GM19193 (cell line): ENCODE measurements around the gene TTC34.

Experiments
- POLR2A ChIP-seq: IDR thresholded peaks from 4 replicates; pipeline ENCODE4 v1.6.1; 2011; ENCODE audit not compliant: insufficient read depth, insufficient read length; ENCODE audit errors: extremely low read depth

The TTC34 gene

DNA sequence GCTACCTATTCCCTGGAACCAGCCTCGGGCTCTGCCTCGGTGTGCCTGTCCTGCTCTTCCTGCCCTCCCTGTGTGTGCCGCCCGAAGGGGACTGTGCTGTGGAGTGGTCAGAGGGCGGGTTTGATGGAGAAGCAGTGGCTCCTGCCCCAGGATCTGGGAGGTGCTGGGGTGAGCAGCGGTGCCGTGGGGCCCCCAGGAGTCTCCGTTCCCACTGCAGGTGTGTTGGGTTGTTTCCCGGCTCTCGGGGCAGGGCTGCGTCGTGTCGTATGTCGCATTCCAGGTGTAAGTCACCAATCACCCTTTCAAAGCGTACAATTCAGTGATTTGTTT is 32.6 kb upstream of the TTC34 start:
- TF ChIP-seq POLR2A = no peak

DNA sequence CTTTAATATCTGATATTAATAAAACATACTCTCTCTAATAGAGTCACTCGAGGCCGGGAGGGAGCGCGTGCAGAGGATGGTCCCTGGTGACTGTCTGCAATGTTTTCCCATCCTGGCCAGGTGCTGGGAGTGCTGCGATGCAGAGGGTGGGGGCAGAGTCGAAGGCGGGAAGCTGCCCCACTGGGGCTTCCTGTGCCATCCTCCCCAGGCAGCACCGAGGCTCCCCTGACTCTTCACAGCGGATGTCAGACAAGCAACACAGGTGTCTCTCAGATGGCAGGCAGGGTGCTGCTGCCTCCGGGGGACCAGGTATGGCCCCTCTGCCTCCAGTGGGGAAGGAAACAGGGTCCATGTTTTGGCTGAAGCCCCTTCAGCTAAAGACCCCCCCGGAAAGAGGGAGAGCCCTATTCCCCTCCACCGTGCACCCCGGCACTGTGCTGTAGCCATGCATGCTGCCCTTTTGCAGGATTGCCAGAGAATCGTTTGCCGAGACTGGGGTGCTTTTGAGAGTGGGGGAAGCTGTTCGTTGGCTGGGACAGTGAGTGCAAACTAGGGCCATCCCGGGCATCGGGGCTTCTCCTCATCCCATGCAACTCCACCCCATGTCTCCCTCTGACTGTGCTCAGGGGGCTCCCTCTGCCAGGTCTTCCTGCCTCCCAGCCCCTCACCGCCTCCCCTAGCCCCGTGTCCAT is 32.1 kb upstream of the TTC34 start:
- TF ChIP-seq POLR2A = no peak

DNA sequence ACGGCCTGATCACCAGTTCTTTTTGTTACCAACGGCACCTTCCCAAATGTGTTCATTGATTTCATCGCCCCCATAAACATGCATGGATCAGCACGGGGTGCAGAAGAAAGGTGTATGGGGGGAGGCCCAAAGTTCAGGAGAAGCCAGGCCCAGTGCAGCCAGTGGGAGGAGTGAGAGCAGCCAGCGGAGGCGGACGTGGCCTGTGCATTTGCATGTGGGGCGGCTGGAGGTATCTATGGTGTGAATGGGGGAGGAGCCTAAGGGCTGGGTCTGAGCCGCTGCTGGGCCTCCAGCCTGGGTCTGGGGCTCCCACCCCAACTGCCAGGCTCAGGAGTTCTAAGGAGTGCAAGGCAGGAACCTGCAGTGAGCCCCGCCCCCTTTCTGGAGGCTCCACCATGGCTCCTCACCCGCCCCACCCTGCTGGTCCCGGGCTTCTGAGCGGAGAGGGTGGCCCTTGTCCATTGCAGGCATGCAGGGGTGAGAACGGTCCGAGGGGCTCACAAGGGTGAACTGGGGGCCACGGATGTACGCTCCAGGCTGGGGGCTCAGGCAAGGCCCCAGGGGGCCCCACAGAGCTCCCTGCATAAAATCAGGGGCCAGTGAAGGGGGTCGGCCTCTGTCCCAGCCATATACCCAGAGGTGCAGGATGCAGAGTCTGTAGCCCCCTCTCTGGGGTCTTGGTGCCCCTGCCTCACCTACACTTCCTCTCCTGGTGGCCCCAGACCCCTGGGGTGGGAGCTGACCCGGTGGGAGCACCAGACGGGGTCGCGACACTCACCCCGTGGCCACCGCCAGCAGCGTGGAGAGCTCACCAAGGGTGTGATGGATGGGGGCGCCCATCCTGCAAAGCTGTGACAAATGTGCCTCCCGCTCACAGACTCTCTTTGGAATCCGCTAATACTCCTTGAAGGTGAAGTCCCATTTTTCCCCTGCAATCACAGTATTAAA is 31.3 kb upstream of the TTC34 start:
- TF ChIP-seq POLR2A = no peak

DNA sequence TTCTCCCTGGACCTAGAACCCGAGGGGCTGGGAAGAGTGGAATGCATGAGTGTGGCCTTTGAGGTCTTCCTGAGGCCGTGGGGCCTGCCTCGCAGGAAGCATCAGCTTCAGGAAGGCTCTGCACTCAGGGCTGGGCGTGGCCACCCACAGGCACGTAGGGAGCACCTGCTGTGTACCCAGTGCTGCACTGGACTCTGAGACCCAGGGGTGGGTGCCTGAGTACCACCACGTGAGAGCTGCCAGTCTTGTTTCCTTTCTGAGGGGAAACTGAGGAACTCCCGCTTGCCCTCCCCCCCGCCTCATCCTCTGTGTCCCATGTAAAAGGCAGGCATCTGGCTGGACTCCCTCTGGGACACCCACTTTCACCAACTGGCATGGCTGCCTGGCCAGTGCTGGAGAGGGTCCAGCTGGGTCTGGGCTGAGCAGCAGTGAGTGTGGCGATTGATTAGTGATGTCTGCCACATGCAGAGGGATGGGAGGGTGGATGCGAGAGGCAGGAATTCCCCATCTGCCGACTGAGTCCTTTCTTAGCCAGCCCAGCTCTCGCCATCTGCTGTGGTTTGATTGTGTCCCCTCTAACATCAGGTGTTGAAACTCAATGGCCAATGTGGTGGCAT is 30.2 kb upstream of the TTC34 start:
- TF ChIP-seq POLR2A = no peak

DNA sequence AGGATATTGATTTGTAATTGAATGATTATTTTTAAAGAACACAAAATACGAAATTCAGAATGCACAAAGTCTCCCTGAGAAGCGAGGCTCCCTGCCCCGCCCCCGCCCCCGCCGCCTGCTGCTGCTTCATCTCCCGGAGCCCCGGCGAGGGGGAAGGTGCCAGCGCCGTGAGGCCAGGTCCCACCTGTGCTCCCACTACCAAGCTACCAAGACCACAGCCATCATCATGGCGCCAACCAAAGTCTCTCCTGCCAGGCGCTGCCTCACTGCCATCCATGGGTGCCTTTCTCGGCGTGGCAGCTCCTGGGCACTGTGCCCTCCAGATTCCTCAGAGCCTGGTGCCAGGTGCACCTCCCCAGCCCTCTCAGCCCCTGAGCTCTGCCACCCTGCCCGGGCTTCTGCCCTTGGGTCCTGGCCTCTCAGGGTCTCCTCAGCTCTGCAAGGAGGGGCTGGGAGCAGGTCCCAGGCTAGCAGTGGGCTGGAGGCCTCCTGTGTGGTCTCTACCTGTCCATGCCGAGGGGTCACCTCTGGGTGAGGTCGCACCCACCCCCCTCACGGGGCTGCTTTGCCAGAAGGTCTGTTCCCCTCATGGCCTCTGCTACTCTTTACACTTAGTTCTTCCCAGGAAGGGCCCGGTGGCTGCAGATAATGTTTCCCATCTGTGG is 29.4 kb upstream of the TTC34 start:
- TF ChIP-seq POLR2A = no peak

DNA sequence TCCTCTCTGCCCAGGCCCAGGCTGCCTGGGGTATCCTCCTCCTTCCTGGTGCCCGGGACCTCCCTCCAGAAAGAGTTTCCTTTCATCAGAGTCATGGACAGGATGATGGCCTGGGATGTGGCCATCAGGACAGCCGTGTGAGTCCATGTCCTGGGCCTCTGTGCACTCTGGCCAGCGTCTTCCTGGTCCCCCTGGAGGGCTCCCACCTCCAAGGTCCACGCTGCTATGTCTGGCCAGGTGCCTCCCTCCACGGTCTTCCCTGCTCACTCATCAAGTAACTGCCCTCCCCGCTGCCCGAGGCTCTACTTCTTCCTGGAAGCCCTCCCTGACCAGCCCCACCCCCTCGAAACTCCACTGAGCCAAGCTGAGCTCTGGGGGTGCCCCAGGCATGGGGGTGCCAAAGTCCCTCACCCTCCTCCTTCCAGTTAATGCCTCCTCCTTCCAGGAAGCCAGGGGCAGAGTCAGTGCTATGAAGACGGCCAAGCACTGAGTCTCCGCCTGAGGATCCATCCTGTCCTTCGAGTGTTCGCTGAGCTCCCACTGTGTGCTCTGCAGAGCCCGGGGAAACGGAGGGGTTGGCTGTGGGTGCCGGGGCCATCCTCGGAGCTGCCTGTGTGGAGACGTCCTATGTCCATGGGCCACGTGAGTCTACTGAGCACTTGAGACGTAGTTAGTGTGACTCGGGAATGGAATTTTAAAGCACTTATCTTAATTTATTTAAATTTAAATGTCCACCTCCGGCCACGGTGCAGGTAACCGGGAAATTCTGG is 28.5 kb upstream of the TTC34 start:
- no peak for TF ChIP-seq POLR2A

DNA sequence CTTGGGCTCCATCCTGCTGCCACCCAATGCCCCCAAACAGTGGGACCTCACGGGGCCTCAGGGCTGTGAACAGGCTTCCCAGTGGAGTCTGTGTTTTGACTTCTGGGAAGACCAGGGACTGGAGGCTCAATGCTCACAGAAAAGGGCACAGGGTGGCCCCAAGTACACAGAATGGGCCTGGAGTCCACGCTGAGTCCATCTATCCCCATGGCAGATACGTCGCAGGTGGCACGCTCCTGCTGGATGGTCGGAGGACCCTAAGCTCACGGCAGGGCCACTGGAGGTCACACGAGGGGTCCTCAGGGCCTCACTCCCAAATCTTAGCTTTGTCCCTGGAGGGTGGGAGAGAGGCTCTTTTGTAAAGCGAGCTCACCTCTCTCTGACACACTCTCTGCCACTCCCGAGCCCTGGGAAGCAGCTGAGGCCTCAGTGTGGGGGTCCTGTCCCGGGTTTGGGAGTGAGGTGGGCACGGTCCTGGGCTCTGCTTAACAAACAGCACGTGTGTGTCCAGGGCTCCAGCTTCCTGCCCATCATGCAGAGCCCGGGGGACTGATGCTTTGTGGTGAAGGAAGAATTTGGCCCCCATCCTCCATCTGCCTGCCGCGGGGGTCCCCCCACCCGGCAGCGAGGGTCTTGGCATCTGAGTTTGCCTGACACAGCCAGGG is 27.2 kb upstream of the TTC34 start:
- TF ChIP-seq POLR2A = no peak

DNA sequence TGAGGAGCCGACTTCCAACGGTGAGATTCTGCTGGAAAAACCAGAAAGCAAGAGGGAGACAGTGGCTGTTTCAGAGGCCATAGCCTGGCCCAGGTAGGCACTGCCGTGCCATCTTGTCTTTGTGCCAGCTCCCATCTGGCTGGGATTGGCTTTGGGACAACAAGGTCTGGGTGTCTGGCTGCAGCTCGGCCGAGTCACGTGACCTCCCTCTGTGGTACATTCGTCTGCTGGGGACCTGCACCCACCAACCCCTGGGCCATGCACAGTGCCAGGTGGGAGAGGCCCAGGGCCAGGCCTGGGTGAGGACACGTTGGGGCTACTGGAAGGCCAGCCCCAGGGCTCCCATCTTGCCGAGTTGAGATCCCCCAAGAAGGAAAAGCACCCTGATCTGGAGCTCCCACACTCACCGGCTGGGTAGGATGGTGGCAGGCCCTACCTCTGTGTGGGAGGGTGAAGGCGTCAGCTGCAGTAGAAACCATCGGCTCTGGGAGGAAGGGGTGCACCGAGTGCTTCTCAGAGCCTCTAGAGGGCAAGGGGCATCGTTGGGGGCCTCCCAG is 25.3 kb upstream of the TTC34 start:
- no peak for TF ChIP-seq POLR2A

DNA sequence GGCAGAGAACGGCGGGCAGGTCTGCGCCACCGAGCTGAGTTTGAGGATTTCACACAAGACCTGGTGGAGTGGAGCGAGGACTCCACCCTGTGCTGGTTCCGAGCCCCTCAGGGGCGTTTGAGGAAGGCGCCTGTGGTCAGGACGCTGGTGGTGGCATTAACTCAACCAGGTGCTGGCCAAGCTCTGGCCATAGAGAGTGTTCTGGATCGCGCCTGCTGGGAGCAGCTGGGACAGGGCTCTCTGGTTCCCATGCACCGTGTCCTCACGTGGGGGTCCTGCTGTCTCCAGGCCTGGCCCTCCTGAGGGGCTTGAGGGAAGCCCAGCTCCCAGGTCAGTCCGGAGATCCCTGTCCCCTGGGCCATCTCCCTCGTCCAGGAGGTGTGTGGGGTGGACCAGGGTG is 24.8 kb upstream of the TTC34 start:
- no peak for TF ChIP-seq POLR2A

DNA sequence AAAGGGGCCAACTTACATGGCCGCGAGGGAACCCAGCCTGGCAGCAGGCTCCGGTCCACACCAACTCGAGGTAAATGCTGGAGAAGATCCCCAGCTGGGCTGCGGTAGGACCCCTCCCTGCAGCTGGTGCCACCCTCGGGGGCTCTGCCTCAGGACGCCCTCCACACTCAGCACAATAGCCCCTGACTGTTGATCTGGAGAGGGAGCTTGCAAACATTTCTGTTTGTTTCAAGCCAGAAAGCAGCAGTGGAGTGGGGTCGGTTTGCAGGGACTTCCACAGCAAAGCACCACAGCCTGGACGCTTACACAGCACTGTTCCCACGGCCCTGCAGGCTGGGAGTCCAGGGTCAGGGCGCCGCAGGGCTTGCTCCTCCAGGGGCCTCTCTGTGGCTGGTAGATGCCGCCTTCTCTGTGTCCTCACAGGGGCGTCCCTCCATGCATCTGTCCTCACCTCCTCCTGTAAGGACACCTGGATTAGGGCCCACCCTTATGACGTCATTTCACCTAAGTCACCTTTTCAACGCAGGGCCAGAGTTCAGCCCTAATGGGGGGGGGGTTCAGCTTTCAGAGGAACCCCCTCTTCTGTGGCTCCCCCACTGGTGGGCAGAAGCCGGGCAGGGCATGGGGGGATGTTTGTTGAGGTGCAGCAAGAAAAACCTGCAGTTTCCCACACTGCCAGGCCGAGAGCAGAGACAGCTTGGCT is 24.1 kb upstream of the TTC34 start:
- TF ChIP-seq POLR2A = no peak

DNA sequence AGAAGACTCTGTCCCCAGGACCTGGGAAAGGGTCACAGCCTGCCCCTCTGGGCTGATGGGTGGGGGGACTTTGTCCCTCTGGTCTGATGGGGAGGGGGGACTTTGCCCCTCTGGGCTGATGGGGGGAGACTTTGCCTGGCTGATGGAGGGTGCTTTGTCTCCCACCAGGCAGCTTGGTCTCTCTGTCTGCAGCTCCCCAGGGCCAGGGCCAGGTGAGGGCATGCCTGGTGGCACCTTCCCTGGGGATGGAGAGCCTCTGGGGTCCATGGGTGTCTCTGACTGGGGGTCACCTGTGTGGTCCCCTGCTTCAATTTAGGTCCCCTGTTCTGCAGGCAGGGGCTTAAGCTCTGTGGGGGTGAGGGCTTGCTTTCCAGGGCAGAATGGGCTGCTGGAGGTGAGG is 23.5 kb upstream of the TTC34 start:
- no peak for TF ChIP-seq POLR2A

DNA sequence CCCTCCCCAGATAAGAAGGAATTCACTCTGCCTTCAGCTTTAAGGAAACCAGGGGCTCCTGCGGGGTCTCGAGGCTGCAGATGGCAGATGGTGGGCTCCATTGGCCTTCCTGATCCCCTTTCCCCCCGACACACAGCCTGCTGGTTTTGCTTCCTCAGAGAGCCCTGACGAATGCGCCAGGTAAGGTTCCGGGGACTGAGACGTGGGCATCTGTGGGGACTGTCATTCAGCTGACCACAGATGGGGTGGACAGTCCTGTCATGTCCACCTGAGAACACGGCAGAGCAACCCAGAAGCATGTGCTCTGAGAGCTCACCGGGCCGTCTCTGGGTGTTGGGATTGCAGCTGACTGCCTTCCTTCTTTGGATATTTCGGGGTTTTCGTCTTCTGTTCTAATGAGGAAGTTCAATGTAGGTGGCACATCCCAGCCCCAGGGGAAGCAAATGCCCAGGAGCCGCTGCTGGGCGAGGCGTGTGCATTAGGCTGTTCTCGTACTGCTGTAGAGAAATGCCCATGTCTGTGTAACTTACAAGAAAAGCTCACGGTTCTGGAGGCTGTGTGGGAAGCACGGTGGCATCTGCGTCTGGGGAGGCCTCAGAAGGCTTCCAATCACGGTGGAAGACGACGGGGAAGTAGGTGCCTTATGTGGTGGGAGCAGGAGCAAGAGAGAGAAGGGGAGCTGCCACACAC is 22.6 kb upstream of the TTC34 start:
- no peak for TF ChIP-seq POLR2A

DNA sequence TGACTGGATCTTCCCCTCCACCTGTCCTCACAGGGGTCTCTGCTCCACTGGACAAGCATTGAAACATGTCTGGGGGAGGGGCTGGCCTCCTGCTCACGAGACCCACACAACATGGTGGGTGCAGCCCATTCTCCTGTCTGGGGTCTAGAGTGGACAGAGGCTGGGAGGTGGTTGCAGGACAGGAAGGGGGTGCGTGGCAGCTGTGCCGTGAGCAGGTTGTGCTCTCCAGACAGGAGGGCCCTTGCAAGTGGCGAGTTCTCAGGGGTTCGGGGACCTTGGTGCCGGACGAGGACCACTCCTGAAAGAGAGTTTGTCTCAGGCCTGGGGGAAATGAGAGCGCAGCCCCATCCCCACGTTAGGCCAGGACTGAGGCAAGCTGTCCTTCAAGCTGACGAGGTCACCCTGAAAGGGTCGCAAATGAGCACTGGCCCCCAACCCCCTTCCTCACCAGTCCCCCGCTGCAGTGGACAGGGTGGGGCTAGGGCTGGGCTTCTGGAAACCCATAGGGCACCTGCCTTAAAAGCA is 21.2 kb upstream of the TTC34 start:
- TF ChIP-seq POLR2A = no peak
